Right ventricle myocardium inferior (tissue), 1 donor: Measurements from ENCODE around the gene RARRES2. TPM values are rescaled to one million over a fixed set of nuclear protein-coding genes. Genes with fewer than 3 reads are reported as not detected.

Source experiments
- total RNA-seq: library from RNA; stranded (reverse); fragmentation: NEBNext Ultra II Directional; extraction: Animal tissue kit (Norgen Biotek cat#: 25700); gene quantifications from one replicate; pipeline ENCODE4 v1.2.1, GENCODE V29; 2021
- donor health status: DM: no; HTN: yes; CAD: no; lungs with severe emphysema.

Gene RARRES2
- total RNA-seq, 1 donor from 2014 or later, result 32.6 TPM

Other genes with a start within 250 kb of the RARRES2 start
- 4.7 TPM for gene LRRC61, start 18.3 kb downstream of the RARRES2 start, total RNA-seq
- gene ACTR3C, start 18.1 kb downstream of the RARRES2 start, total RNA-seq, result 5.7 TPM
- 111 TPM for gene REPIN1, start 27.2 kb upstream of the RARRES2 start, total RNA-seq
- 3.3 TPM for gene ZNF775, start 37.7 kb upstream of the RARRES2 start, total RNA-seq
- 14.9 TPM for gene GIMAP8, start 109.0 kb upstream of the RARRES2 start, total RNA-seq
- 21.4 TPM for gene GIMAP7, start 173.2 kb upstream of the RARRES2 start, total RNA-seq
- 38.4 TPM for gene GIMAP4, start 225.8 kb upstream of the RARRES2 start, total RNA-seq